Lung (tissue), 12 donors: ENCODE results near the gene C1D. TPM values are rescaled to one million over a fixed set of nuclear protein-coding genes. Genes with fewer than 3 reads are reported as not detected.
A peak's percentile ranks its signal among the peaks of the same experiment; 100 is the strongest.
"Not testable (repeated sequence)": the region's sequence is repeated elsewhere in the genome, so short reads cannot be mapped to it uniquely, and the experiment has no call there.

Source experiments
- ATAC-seq: fragments of 200-7000 bp; cut with Tn5 transposase; one replicate; pipeline ENCODE4 v1.9.1; 2020; ENCODE audit warnings: moderate number of reproducible peaks; ENCODE audit not compliant: insufficient read depth, low FRiP score
- DNase-seq, 3 donors: peaks; one replicate each; pipeline ENCODE4 v3.0.0-alpha.2; 2013 to 2017
- H3K27ac ChIP-seq, 2 donors: one replicate each; pipeline ENCODE4 v1.5.1; 2013; ENCODE audit warnings: mild to moderate bottlenecking in 2 of 2, moderate library complexity in 2 of 2, control low read depth in 1 of 2, inconsistent platforms in 1 of 2, low read depth in 1 of 2, low read length in 1 of 2
- H3K27me3 ChIP-seq, 3 donors: one replicate each; pipeline ENCODE4 v1.5.1; 2013; ENCODE audit warnings: low read length in 2 of 3; ENCODE audit not compliant: control insufficient read depth in 3 of 3, insufficient read depth in 3 of 3
- H3K36me3 ChIP-seq, 4 donors: one replicate each; pipeline ENCODE4 v1.5.1; 2013; ENCODE audit warnings: low read length in 4 of 4, mild to moderate bottlenecking in 1 of 4, moderate library complexity in 1 of 4; ENCODE audit not compliant: control insufficient read depth in 4 of 4, insufficient read depth in 4 of 4
- H3K4me1 ChIP-seq, 5 donors: one replicate each; pipeline ENCODE4 v1.5.1; 2013; ENCODE audit warnings: low read length in 5 of 5, mild to moderate bottlenecking in 2 of 5, moderate library complexity in 1 of 5; ENCODE audit not compliant: control insufficient read depth in 5 of 5, insufficient read depth in 5 of 5
- H3K4me3 ChIP-seq: one replicate; pipeline ENCODE4 v1.5.1; 2013; ENCODE audit warnings: mild to moderate bottlenecking, control low read depth, moderate library complexity
- H3K9ac ChIP-seq, 2 donors: one replicate each; pipeline ENCODE4 v1.5.1; 2013; ENCODE audit warnings: low read length in 2 of 2, control low read depth in 1 of 2; ENCODE audit not compliant: insufficient read depth in 1 of 2
- H3K9me3 ChIP-seq, 4 donors: one replicate each; pipeline ENCODE4 v1.5.1; 2013; ENCODE audit warnings: low read length in 3 of 4, mild to moderate bottlenecking in 1 of 4, moderate library complexity in 1 of 4; ENCODE audit not compliant: control insufficient read depth in 4 of 4, insufficient read depth in 3 of 4
- WGBS, 2 donors: extraction: QIAGEN DNeasy Blood & Tissue Kit; methylation state at CpG; one replicate each; pipeline ENCODE4 v1.1.7; 2013; 5-methylcytosine and 5-hydroxymethylcytosine counted together
- polyA plus RNA-seq, 2 donors: library from polyadenylated mRNA; stranded (reverse); fragments of 200-250 nt; gene quantifications; one replicate each; pipeline ENCODE4 v1.2.1, GENCODE V29; 2013
- total RNA-seq, 2 donors: library from RNA; depleted of rRNA in 1 of 2; stranded (reverse); fragments of >200 nt in 1 of 2; gene quantifications; one replicate each; pipeline ENCODE4 v1.2.1, GENCODE V29; 2014 to 2021
- TF ChIP-seq, protein P1 (sequence below): IDR thresholded peaks from 2 replicates; pipeline ENCODE4 v1.5.1; 2012; ENCODE audit warnings: mild to moderate bottlenecking; ENCODE audit errors: control extremely low read depth, extremely low read depth
- donor health status: control.
- donor health status: control.
- donor health status: Bipolar disorder and iron deficiency.
- donor health status: healthy.
- donor health status: DM: yes; HTN: yes; CAD: no.

Gene C1D
- total and polyA plus RNA-seq, 4 donors, result 12.9 to 38.3 (median 26.1) TPM

GRCh38 chr2:68074050-68074449, 11.2 kb upstream of the C1D start:
- TF ChIP-seq, protein P1, sequence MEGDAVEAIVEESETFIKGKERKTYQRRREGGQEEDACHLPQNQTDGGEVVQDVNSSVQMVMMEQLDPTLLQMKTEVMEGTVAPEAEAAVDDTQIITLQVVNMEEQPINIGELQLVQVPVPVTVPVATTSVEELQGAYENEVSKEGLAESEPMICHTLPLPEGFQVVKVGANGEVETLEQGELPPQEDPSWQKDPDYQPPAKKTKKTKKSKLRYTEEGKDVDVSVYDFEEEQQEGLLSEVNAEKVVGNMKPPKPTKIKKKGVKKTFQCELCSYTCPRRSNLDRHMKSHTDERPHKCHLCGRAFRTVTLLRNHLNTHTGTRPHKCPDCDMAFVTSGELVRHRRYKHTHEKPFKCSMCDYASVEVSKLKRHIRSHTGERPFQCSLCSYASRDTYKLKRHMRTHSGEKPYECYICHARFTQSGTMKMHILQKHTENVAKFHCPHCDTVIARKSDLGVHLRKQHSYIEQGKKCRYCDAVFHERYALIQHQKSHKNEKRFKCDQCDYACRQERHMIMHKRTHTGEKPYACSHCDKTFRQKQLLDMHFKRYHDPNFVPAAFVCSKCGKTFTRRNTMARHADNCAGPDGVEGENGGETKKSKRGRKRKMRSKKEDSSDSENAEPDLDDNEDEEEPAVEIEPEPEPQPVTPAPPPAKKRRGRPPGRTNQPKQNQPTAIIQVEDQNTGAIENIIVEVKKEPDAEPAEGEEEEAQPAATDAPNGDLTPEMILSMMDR, result no peak
- no peaks in the 10 kb centered on the region for H3K9me3 ChIP-seq
- peaks cover 0 to 5% (median 0%) of the 10 kb centered on the region in 3 donors for H3K27me3 ChIP-seq
- WGBS, 2 donors, result 91 to 93% methylated on average over 6 of the region's 6 CpGs
- H3K4me1 ChIP-seq, result no peaks in the 10 kb centered on the region
- H3K27ac ChIP-seq, result no peak overlapping the region
- no peak for ATAC-seq
- H3K36me3 ChIP-seq, result no peaks in the 10 kb centered on the region
- no peak overlapping the region for H3K9ac ChIP-seq
- H3K4me3 ChIP-seq, result no peak overlapping the region
- DNase-seq, result no peak

GRCh38 chr2:68063797-68064646, 1.2 kb upstream of the C1D start:
- DNase-seq, result peak in 1 of 3 donors; percentile 0
- H3K27me3 ChIP-seq, H3K27ac ChIP-seq, H3K9me3 ChIP-seq, ATAC-seq, H3K36me3 ChIP-seq, H3K4me3 ChIP-seq: not testable (repeated sequence)
- peak overlapping the region in 1 of 2 donors; percentile 100 for H3K9ac ChIP-seq
- peaks cover 0 to 21% (median 7%) of the 10 kb centered on the region in 5 donors for H3K4me1 ChIP-seq
- WGBS, 2 donors, result 73 to 82% methylated on average over 19 of the region's 19 CpGs

DNA sequence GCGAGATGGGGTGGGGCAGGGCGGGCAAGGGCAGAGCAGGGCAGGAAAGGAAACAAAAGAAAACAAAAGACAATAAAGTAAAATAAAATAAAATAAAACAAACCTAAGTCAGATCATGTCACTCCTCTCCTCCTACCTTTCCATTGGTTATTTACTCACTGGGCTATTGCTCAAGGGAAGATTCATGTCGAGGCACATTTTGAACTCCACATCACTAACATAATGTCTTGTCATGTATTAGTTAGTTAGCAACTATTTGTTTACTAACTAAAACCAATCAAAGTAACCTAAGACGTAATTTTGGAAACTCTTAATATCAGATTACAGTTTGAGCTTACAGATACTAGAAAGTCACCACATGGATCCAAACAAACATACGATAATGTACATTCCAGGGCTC, 2.2 kb downstream of the C1D start:
- Histone ChIP-seq H3K4me1 (peaks cover 0 to 29% (median 7%) of the 10 kb centered on the region in 5 donors), H3K36me3 (peaks cover 0 to 4% (median 0%) of the 10 kb centered on the region in 4 donors), H3K9me3 (no peaks in the 10 kb centered on the region), H3K9ac (no peak overlapping the region), H3K27ac (no peak overlapping the region), H3K4me3 (no peak overlapping the region), H3K27me3 (no peaks in the 10 kb centered on the region)
- TF ChIP-seq, protein P1, result no peak
- ATAC-seq (no peak), DNase-seq (no peak)
- WGBS, 2 donors, result 80 to 84% methylated on average over 5 of the region's 5 CpGs

GRCh38 chr2:68059784-68060525, 2.8 kb downstream of the C1D start:
- ATAC-seq (no peak), DNase-seq (no peak)
- Histone ChIP-seq H3K27ac (no peak overlapping the region), H3K9me3 (no peaks in the 10 kb centered on the region), H3K9ac (no peak overlapping the region), H3K27me3 (no peaks in the 10 kb centered on the region), H3K36me3 (peaks cover 0 to 4% (median 0%) of the 10 kb centered on the region in 4 donors), H3K4me3 (no peak overlapping the region), H3K4me1 (peaks cover 0 to 29% (median 7%) of the 10 kb centered on the region in 5 donors)
- TF ChIP-seq, protein P1, result no peak
- WGBS, 2 donors, result 85 to 89% methylated on average over 12 of the region's 12 CpGs
